Left ventricle myocardium superior (tissue), 1 donor: ENCODE results near the gene CFC1. TPM values are rescaled to one million over a fixed set of nuclear protein-coding genes. Genes with fewer than 3 reads are reported as not detected.

Experiments
- total RNA-seq: library from RNA; stranded (reverse); fragmentation: NEBNext Ultra II Directional; extraction: Animal tissue kit (Norgen Biotek cat#: 25700); gene quantifications from one replicate; pipeline ENCODE4 v1.2.1, GENCODE V29; 2021
- donor health status: DM: no; HTN: yes; CAD: no; lungs with severe emphysema.

CFC1 gene
- total RNA-seq, 1 donor from 2014 or later = not detected

Other genes starting within 250 kb of the CFC1 start
- 12.5 TPM for gene PTPN18, start 243.5 kb downstream of the CFC1 start, total RNA-seq
- gene POTEI, start 90.2 kb downstream of the CFC1 start, total RNA-seq = not detected
- gene CFC1B, start 78.4 kb downstream of the CFC1 start, total RNA-seq = not detected
- gene POTEJ, start 11.9 kb upstream of the CFC1 start, total RNA-seq = not detected
- gene GPR148, start 129.5 kb upstream of the CFC1 start, total RNA-seq = not detected
- not detected for gene AMER3, start 156.0 kb upstream of the CFC1 start, total RNA-seq
- gene ARHGEF4, start 237.3 kb upstream of the CFC1 start, total RNA-seq = 3.8 TPM